Naive thymus-derived CD4-positive, alpha-beta T cell (primary cell): ENCODE results near the gene SUCLG2. TPM values are rescaled to one million over a fixed set of nuclear protein-coding genes. Genes with fewer than 3 reads are reported as not detected.
A peak's percentile ranks its signal among the peaks of the same experiment; 100 is the strongest.

Experiments
- ATAC-seq: fragments of 150-1000 bp; cut with Tn5 transposase; 2 replicates; pipeline ENCODE4 v1.10.0; 2021; ENCODE audit warnings: mild to moderate bottlenecking, moderate library complexity
- CTCF ChIA-PET: fragments of 350-600 bp; sonication (Branson Sonifier 250); formaldehyde crosslinking; loops from one replicate; lab custom pipeline; 2021; ENCODE audit warnings: antibody characterized with exemption; lab: Charles Lee
- POLR2A ChIA-PET: fragments of 350-600 bp; sonication (Branson Sonifier 250); formaldehyde crosslinking; loops from one replicate; lab custom pipeline; 2021; ENCODE audit warnings: antibody characterized with exemption, inconsistent platforms; lab: Charles Lee
- DNase-seq, 9 donors: peaks; one replicate each; pipeline versions ENCODE4 v3.0.0 to v3.0.0-alpha.2; 2020 to 2022; ENCODE audit warnings: mixed read lengths in 1 of 9
- H3K27ac ChIP-seq: one replicate; pipeline ENCODE4 v1.7.0; 2013; ENCODE audit warnings: mild to moderate bottlenecking, low read depth, low read length, moderate library complexity
- H3K27me3 ChIP-seq, 2 donors: one replicate each; pipeline ENCODE4 v1.7.0; 2013; ENCODE audit warnings: low read length in 2 of 2, mild to moderate bottlenecking in 2 of 2, moderate library complexity in 2 of 2; ENCODE audit not compliant: control insufficient read depth in 2 of 2, insufficient read depth in 2 of 2
- H3K36me3 ChIP-seq, 3 experiments: 1 replicate in 2 of 3; 2 replicates in 1 of 3; pipeline ENCODE4 v1.7.0; 2013; ENCODE audit warnings: low read length in 3 of 3, mild to moderate bottlenecking in 3 of 3, moderate library complexity in 1 of 3; ENCODE audit not compliant: insufficient read depth in 3 of 3, control insufficient read depth in 2 of 3
- H3K4me1 ChIP-seq, 2 donors: one replicate each; pipeline ENCODE4 v1.7.0; 2013; ENCODE audit warnings: low read length in 2 of 2, mild to moderate bottlenecking in 2 of 2, moderate library complexity in 1 of 2; ENCODE audit not compliant: control insufficient read depth in 2 of 2, insufficient read depth in 2 of 2
- H3K4me3 ChIP-seq: 2 replicates; pipeline ENCODE4 v1.7.0; 2013; ENCODE audit warnings: mild to moderate bottlenecking, low read length
- H3K9me3 ChIP-seq, 3 experiments: 1 replicate in 2 of 3; 2 replicates in 1 of 3; pipeline ENCODE4 v1.7.0; 2013; ENCODE audit warnings: low read length in 3 of 3; ENCODE audit not compliant: control insufficient read depth in 2 of 3
- H3K27ac Mint-ChIP-seq, 9 donors: one replicate each; pipeline ENCODE4 v1.8.0; 2020 to 2022; ENCODE audit warnings: mixed read lengths in 9 of 9, mild to moderate bottlenecking in 8 of 9, moderate library complexity in 5 of 9, inconsistent platforms in 2 of 9
- H3K27me3 Mint-ChIP-seq, 5 donors: one replicate each; pipeline ENCODE4 v1.8.0; 2021 to 2022; ENCODE audit warnings: mixed read lengths in 5 of 5, mild to moderate bottlenecking in 1 of 5
- H3K36me3 Mint-ChIP-seq, 5 donors: one replicate each; pipeline ENCODE4 v1.8.0; 2020 to 2022; ENCODE audit warnings: mixed read lengths in 5 of 5, mild to moderate bottlenecking in 3 of 5, inconsistent platforms in 1 of 5
- H3K4me1 Mint-ChIP-seq, 7 donors: one replicate each; pipeline ENCODE4 v1.8.0; 2020 to 2022; ENCODE audit warnings: mixed read lengths in 7 of 7, mild to moderate bottlenecking in 3 of 7, inconsistent platforms in 1 of 7
- H3K4me3 Mint-ChIP-seq, 10 donors: one replicate each; pipeline ENCODE4 v1.8.0; 2020 to 2022; ENCODE audit warnings: mild to moderate bottlenecking in 10 of 10, mixed read lengths in 10 of 10, moderate library complexity in 6 of 10, inconsistent platforms in 2 of 10
- H3K9me3 Mint-ChIP-seq, 11 donors: one replicate each; pipeline ENCODE4 v1.8.0; 2020 to 2022; ENCODE audit warnings: mixed read lengths in 11 of 11, mild to moderate bottlenecking in 4 of 11, inconsistent platforms in 1 of 11, moderate library complexity in 1 of 11
- intact Hi-C, 2 donors: fragments of 100-400 bp; cut with micrococcal nuclease; formaldehyde crosslinking; loops; one replicate each; pipeline ENCODE4 v1.15.1; 2023
- polyA plus RNA-seq, 2 donors: library from polyadenylated mRNA; unstranded; fragments of 300-500 nt; fragmentation: Illumina TruSeq; gene quantifications; one replicate each; pipeline ENCODE4 v1.2.3, GENCODE V29; 2021
- total RNA-seq, 6 experiments: library from RNA in 5 of 6; stranded (reverse) in 5 of 6; gene quantifications; 1 replicate in 5 of 6; 2 replicates in 1 of 6; pipeline ENCODE4 v1.2.3 and lab custom pipeline; 2021 to 2026

SUCLG2 gene
- total and polyA plus RNA-seq, 7 experiments from 2014 or later, result 49.7 to 97.9 (median 64.7) TPM

DNA sequence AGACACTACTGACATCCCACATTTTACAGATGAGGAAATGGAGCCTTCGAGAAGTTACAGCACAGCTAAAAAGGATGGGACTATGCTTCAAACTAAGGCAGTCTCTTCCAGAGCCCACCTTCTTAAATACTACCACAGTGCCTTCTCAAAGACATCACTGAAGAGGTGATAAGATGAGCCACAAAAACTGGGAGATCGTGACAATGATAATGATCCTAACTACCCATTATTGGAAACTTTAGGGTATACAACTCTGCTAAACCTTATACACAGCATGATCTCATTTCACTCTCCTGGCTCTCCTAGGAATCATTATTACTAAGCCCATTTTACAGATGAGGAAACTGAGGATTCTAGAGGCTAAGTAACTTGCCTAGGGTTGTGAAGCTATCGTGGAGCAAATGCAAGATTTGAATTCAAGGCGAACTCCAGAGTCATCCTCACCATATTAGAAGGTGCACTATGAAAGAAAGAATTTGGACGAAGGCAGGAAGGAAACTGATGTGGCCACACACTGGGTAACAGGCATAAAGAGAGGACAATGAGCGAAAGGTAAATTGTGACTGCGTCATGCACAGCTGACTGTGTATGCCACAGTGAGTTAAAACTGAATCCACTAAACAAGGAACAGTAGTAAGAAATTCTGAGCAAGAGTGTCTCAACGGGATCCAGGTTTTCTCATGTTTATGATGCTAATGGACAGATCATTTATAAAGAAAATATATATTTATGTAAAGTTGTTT is 55.4 kb downstream of the SUCLG2 start:
- no peak for DNase-seq
- Mint-ChIP-seq H3K4me3 (peak overlapping the region in 9 of 10 donors; percentile 1 to 79 (median 59)), H3K9me3 (no peaks in the 10 kb centered on the region), H3K4me1 (peaks cover 44 to 94% (median 90%) of the 10 kb centered on the region in 7 donors), H3K27me3 (no peaks in the 10 kb centered on the region), H3K36me3 (peaks cover 0 to 53% (median 27%) of the 10 kb centered on the region in 5 donors), H3K27ac (peak overlapping the region in 8 of 9 donors; percentile 21 to 94 (median 89))
- peaks cover 0 to 4% (median 0%) of the 10 kb centered on the region in 3 experiments for H3K36me3 ChIP-seq
- CTCF ChIA-PET, result interaction anchor here (0.6 kb wide), 1 partner anchor 70 kb away, joined by 4 read pairs; no protein-coding TSS in a partner anchor
- peaks cover 32 to 67% of the 10 kb centered on the region in 2 donors for H3K4me1 ChIP-seq
- intact Hi-C loops, result no loop called here
- no peaks in the 10 kb centered on the region for H3K9me3 ChIP-seq
- no peak for ATAC-seq
- no peak overlapping the region for H3K4me3 ChIP-seq
- H3K27ac ChIP-seq, result peak overlapping the region; percentile 44
- no peaks in the 10 kb centered on the region for H3K27me3 ChIP-seq
- POLR2A ChIA-PET, result interaction anchor here (0.7 kb wide), 1 partner anchor 460 kb away, joined by 3 read pairs; no protein-coding TSS in a partner anchor

DNA sequence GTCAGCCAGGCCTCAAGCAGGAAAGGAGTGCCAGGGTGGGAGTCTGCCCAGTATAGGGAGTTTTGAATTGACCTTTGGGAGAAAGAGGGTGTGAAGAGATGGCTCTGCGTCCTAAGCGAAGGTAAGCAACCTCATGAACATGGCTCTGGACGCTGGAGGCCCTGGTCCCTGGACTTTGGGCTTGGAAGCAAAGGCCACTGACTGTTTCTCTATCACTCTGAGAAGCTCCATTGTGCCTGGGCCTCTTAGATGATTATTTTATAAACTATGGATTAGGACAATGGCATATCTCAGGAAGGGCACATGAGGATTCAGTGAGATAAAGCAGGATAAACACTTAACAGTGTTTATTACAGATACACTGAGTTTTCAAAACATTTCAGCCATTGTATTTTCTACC is 59.0 kb downstream of the SUCLG2 start:
- ATAC-seq, result no peak
- POLR2A ChIA-PET, result interaction anchor here (0.9 kb wide), 1 partner anchor 8 kb away, joined by 3 read pairs; no protein-coding TSS in a partner anchor
- CTCF ChIA-PET, result interaction anchor here (1.5 kb wide), 1 partner anchor 142 kb away, joined by 4 read pairs; no protein-coding TSS in a partner anchor
- no peaks in the 10 kb centered on the region for H3K9me3 Mint-ChIP-seq
- H3K27ac Mint-ChIP-seq, result no peak overlapping the region
- no peaks in the 10 kb centered on the region for H3K27me3 ChIP-seq
- no peak overlapping the region for H3K4me3 ChIP-seq
- H3K9me3 ChIP-seq, result no peaks in the 10 kb centered on the region
- H3K4me1 Mint-ChIP-seq, result peaks cover 31 to 94% (median 85%) of the 10 kb centered on the region in 7 donors
- H3K4me3 Mint-ChIP-seq, result peak overlapping the region in 3 of 10 donors; percentile 32 to 51 (median 38)
- H3K4me1 ChIP-seq, result peaks cover 20 to 41% of the 10 kb centered on the region in 2 donors
- H3K36me3 Mint-ChIP-seq, result peaks cover 4 to 63% (median 50%) of the 10 kb centered on the region in 5 donors
- peaks cover 0 to 4% (median 0%) of the 10 kb centered on the region in 3 experiments for H3K36me3 ChIP-seq
- no peak for DNase-seq
- no peak overlapping the region for H3K27ac ChIP-seq
- no peaks in the 10 kb centered on the region for H3K27me3 Mint-ChIP-seq
- intact Hi-C loops, result loop anchor here in 1 of 2 donors (2.0 kb wide), 1 partner anchor 195 kb away; no protein-coding TSS in a partner anchor

DNA sequence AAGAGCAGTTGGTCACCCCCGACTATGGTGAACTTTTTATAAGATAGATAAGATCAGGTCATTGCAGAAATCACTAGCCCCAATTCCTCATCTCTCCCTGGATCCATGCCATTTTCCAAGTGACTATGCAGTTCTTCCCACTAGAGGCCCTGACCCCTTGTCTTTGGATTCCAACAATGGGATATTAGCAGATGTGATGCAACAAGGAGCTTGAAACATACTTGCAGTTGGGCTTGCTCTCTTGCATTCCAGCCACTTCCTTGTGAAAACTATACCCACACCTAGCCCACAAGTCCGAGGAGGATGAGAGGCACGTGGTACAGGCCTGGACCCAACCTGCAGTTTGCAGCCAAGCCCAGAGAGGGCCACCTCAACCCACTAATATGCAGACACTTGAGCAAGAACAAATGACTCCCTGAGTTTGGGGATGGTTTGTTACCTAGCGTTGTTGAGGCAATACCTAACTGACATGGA is 60.6 kb downstream of the SUCLG2 start:
- H3K9me3 ChIP-seq, result no peaks in the 10 kb centered on the region
- intact Hi-C loops, result loop anchor here in 1 of 2 donors (2.0 kb wide), 1 partner anchor 197 kb away; no protein-coding TSS in a partner anchor
- DNase-seq (no peak), ATAC-seq (peak; percentile 44)
- no peak overlapping the region for H3K4me3 ChIP-seq
- Mint-ChIP-seq H3K36me3 (peaks cover 9 to 70% (median 59%) of the 10 kb centered on the region in 5 donors), H3K27ac (peak overlapping the region in 1 of 9 donors; percentile 80), H3K27me3 (no peaks in the 10 kb centered on the region), H3K4me1 (peaks cover 18 to 94% (median 78%) of the 10 kb centered on the region in 7 donors), H3K4me3 (no peak overlapping the region), H3K9me3 (no peaks in the 10 kb centered on the region)
- H3K4me1 ChIP-seq, result peaks cover 6 to 25% of the 10 kb centered on the region in 2 donors
- peaks cover 0 to 4% (median 0%) of the 10 kb centered on the region in 3 experiments for H3K36me3 ChIP-seq
- no peak overlapping the region for H3K27ac ChIP-seq
- CTCF ChIA-PET, result interaction anchor here (1.5 kb wide), 1 partner anchor 144 kb away, joined by 4 read pairs; no protein-coding TSS in a partner anchor
- POLR2A ChIA-PET, result interaction anchor here (0.6 to 1.6 kb wide), 3 partner anchors 9 to 356 kb away, joined by 3 to 4 read pairs (median 3); no protein-coding TSS in a partner anchor
- no peaks in the 10 kb centered on the region for H3K27me3 ChIP-seq

DNA sequence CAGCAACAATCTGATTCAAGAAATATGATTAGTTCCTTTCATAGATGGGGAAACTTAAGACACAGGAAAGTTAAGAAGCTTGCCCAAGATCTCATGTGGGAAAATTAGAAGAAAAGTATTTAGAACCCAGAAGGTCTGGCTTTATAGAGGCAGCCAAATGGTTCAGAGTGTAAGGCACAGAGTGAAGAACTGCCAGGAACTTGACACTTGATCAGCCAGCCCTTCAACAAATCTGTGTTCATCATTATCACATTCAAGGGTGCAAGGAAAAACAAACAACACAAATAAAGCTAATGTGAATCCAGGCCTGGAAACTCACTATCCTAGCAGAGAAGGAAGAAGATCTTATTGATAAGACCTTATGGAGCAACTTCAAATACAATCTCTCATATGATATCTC is 62.4 kb downstream of the SUCLG2 start:
- ATAC-seq, result no peak
- H3K4me1 Mint-ChIP-seq, result peaks cover 12 to 92% (median 76%) of the 10 kb centered on the region in 7 donors
- Histone ChIP-seq H3K9me3 (no peaks in the 10 kb centered on the region), H3K36me3 (peaks cover 0 to 2% (median 0%) of the 10 kb centered on the region in 3 experiments), H3K4me3 (no peak overlapping the region), H3K27ac (no peak overlapping the region), H3K4me1 (peaks cover 5 to 16% of the 10 kb centered on the region in 2 donors), H3K27me3 (no peaks in the 10 kb centered on the region)
- H3K4me3 Mint-ChIP-seq, result peak overlapping the region in 1 of 10 donors; percentile 14
- H3K27me3 Mint-ChIP-seq, result no peaks in the 10 kb centered on the region
- peak overlapping the region in 1 of 9 donors; percentile 29 for H3K27ac Mint-ChIP-seq
- intact Hi-C loops, result no loop called here
- POLR2A ChIA-PET, result no interaction called here
- peaks cover 9 to 66% (median 57%) of the 10 kb centered on the region in 5 donors for H3K36me3 Mint-ChIP-seq
- DNase-seq, result no peak
- CTCF ChIA-PET, result no interaction called here
- no peaks in the 10 kb centered on the region for H3K9me3 Mint-ChIP-seq

DNA sequence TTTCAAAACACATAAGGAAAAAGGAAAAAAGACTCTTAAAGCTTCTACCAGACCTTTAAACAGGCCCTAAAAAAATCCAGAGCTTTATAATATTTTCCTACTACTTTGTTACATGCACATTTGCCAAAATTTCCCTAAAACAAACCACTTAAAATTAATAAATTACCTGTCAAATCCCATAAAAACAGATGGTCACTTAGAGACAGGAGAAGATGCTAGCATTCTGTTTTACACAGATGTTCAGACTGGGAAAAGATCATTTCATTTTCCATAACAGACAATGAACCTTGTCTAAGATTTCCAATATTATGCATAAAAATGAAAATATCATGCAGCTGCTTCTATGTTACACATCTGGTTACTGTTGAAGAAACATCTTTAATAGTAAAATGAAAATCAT is 66.6 kb downstream of the SUCLG2 start:
- ATAC-seq, result no peak
- intact Hi-C loops, result loop anchor here in 1 of 2 donors (2.0 kb wide), 1 partner anchor 15 kb away; no protein-coding TSS in a partner anchor
- Mint-ChIP-seq H3K27me3 (no peaks in the 10 kb centered on the region), H3K36me3 (peaks cover 20 to 71% (median 65%) of the 10 kb centered on the region in 5 donors), H3K9me3 (peaks cover 0 to 6% (median 2%) of the 10 kb centered on the region in 11 donors), H3K4me3 (no peak overlapping the region), H3K4me1 (peaks cover 17 to 95% (median 74%) of the 10 kb centered on the region in 7 donors), H3K27ac (peak overlapping the region in 2 of 9 donors; percentile 19 to 28)
- ChIA-PET POLR2A (interaction anchor here (1.0 kb wide), 1 partner anchor 8 kb away, joined by 3 read pairs; no protein-coding TSS in a partner anchor), CTCF (no interaction called here)
- Histone ChIP-seq H3K27me3 (no peaks in the 10 kb centered on the region), H3K36me3 (no peaks in the 10 kb centered on the region), H3K4me3 (no peak overlapping the region), H3K4me1 (peaks cover 0 to 14% of the 10 kb centered on the region in 2 donors), H3K27ac (no peak overlapping the region), H3K9me3 (no peaks in the 10 kb centered on the region)
- no peak for DNase-seq

DNA sequence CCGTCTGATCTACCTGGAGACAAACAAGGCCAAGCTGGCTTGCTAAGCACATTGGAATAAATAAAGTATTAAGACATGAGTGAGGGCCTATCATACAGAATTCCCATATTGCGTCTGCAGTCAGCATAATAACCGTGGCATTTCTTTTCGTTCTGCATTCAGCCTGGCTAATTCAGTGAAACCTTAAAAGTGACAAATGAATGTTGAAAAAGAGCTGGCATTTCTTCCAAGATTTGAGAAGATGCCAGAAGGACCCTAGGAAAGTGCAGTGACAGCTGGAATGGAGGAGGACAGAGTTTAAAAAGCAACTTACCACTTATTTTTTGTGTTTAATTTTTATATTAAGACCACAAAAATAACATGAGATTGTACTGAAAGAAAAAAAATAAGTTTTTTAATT is 67.1 kb downstream of the SUCLG2 start:
- DNase-seq, result no peak
- peak overlapping the region in 2 of 9 donors; percentile 28 to 31 for H3K27ac Mint-ChIP-seq

More for the DNA sequence above, 67.1 kb downstream of the SUCLG2 start:
- CTCF ChIA-PET, result no interaction called here
- no peaks in the 10 kb centered on the region for H3K36me3 ChIP-seq
- Mint-ChIP-seq H3K4me1 (peaks cover 19 to 95% (median 78%) of the 10 kb centered on the region in 7 donors), H3K4me3 (no peak overlapping the region), H3K36me3 (peaks cover 24 to 76% (median 70%) of the 10 kb centered on the region in 5 donors), H3K27me3 (no peaks in the 10 kb centered on the region), H3K9me3 (peaks cover 0 to 6% (median 3%) of the 10 kb centered on the region in 11 donors)
- ATAC-seq, result no peak
- POLR2A ChIA-PET, result interaction anchor here (1.0 kb wide), 1 partner anchor 9 kb away, joined by 3 read pairs; no protein-coding TSS in a partner anchor
- no peaks in the 10 kb centered on the region for H3K27me3 ChIP-seq
- no peak overlapping the region for H3K4me3 ChIP-seq
- intact Hi-C loops, result loop anchor here in 1 of 2 donors (2.0 kb wide), 1 partner anchor 16 kb away; no protein-coding TSS in a partner anchor
- H3K4me1 ChIP-seq, result peaks cover 0 to 14% of the 10 kb centered on the region in 2 donors
- H3K27ac ChIP-seq, result no peak overlapping the region
- H3K9me3 ChIP-seq, result no peaks in the 10 kb centered on the region
